GM12892 (cell line): Measurements from ENCODE around the gene PODN.

Experiments
- DNase-seq: peaks from one replicate; pipeline ENCODE4 v3.0.0; 2011; ENCODE audit not compliant: insufficient read length
- FAIRE-seq: peaks from 2 replicates; lab custom pipeline; 2011; peaks lifted over from hg19 to GRCh38; lab: Jason Lieb, UNC
- POLR2A ChIP-seq: IDR thresholded peaks from 2 replicates; pipeline ENCODE4 v1.6.1; 2011; ENCODE audit warnings: low read depth, low read length, control low read depth
- POLR2AphosphoS5 ChIP-seq: IDR thresholded peaks from 2 replicates; pipeline ENCODE4 v1.6.1; 2011; ENCODE audit warnings: low read depth, low read length, control low read depth
- TAF1 ChIP-seq: IDR thresholded peaks from 2 replicates; pipeline ENCODE4 v1.6.1; 2011; ENCODE audit warnings: low read depth, mild to moderate bottlenecking, control low read depth, low read length, borderline replicate concordance

The PODN gene

DNA sequence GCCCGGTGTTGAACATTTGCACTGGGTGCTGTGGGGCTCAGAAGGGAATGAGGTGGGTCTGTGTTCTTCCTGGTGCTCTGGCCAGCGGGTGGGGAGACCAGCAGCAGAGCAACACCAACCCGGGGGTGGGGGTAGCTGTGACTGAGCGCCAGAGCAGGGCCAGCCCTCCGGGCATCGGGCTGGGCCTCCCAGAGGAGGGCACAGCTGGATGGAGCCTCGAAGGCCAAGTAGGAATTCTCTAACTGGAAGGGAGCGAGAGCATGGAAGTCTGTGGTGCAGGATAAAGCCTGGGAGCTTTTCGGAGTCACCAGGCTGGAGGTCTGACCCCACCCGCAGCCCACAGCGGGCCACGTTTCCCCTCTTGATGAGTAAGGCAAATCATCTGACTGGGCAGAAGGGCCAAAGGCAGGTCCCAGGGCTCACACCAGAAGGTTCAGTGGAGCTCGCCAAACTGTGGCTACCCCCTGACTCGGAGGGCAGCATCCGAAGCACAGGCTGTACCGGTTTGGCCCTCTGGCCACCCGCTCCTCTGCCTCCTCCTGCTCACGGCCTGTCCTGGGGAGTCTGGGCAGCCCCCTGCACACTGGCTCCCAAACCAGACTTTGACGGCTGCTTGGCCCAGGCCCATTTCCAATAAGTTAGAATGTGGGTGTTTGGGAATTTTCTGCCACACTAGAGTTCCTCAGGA, 61.6 kb downstream of the PODN start:
- no peak for TF ChIP-seq TAF1
- TF ChIP-seq POLR2A, result no peak
- TF ChIP-seq POLR2AphosphoS5, result no peak
- FAIRE-seq, result no peak
- DNase-seq, result no peak

DNA sequence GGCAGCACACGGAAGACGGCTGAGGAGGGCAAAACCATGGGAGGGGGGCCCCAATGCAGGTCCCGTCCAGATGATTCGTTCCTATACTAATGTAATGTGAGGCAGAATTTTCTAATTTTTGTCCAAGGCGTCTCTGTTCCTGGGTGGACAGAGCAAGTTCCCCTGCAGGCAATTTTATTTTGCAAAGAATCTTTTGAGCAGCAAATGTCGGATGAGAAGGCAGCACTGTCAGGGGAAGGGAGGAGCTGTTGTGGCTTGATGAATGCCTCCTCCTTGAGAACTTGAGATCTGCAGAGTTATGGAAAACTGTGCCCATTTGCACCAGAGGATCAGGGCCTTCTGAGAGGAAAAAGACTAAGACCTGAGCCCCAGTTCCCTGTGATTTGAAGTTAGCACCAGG, 63.1 kb downstream of the PODN start:
- TF ChIP-seq TAF1 (no peak), POLR2AphosphoS5 (no peak), POLR2A (no peak)
- DNase-seq (no peak), FAIRE-seq (no peak)

DNA sequence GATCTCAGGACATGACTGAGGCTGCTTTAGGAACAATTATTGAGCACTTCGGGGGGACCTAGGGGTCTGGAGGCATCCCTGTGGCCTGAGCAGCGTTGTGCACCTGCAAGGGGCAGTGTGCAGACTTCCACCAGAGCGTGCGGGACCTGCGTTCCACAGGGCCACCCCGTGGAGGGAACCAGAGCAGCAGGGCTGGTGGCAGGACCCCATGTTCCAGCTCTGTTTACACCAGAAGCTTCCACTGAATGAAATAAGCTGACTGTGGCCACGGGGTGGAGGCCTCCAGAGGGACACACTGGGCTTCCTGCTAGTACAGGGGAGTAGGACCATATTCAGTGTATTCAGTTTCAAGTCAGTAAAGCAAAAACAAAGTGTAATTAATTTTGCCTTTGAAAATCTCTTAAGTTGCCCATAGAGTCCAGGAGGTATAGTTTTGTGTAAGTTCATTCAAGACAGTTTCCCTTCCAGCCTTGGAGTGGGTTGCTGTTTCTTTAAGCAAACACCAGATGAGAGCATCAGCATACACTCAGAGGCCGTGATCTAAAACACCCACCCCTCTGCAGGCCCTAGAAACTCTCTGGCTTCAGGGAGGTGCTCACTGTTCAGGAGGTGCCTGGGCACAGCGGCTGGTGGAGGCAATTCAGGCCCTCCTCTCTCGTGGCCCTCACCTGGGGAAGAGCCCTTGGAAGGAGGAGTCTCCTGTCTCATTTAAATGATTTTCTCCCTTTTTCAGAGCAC, 63.8 kb downstream of the PODN start:
- FAIRE-seq, result no peak
- TF ChIP-seq TAF1, result no peak
- no peak for TF ChIP-seq POLR2AphosphoS5
- TF ChIP-seq POLR2A, result no peak
- no peak for DNase-seq

DNA sequence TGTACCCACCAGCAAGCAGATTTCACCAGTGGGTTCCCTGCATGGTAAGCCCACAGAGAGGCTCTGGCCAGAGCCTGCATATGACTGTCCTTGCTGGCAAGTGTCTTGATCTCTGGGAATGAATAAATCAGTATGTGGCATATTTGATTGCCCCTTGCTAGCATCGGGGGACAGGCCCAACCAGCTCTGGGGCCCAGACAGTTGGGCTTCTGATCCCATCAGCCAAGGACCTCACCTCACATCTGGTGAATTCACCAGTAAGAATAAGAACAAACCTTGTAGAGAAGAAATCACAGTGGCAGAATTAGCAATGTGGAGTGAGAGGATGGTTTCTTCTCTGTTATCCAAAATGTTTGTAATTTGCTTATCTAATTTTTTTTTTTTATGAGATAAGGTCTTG, 64.5 kb downstream of the PODN start:
- FAIRE-seq (no peak), DNase-seq (no peak)
- no peak for TF ChIP-seq TAF1
- TF ChIP-seq POLR2AphosphoS5, result no peak
- no peak for TF ChIP-seq POLR2A

DNA sequence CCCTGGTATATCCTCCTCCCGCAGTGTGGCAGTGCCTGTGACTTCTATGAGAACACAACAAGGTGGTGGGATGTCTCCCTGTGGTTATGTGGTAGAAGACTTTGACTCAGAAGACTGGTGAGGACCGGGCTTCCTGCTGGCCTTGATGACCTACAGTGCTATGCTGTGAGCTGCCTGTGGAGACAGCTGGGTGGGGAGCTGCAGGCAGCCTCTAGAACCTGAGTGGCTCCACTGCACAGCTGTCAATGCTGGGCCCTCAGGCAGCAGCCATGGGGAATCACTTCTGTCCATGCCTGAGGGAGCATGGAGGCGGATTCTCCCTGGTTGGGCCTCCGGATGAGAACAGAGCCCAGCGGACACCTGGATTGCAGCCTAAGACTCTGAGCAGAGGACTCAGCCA, 65.5 kb downstream of the PODN start:
- DNase-seq, result no peak
- no peak for FAIRE-seq
- TF ChIP-seq POLR2A, result no peak
- no peak for TF ChIP-seq POLR2AphosphoS5
- no peak for TF ChIP-seq TAF1

DNA sequence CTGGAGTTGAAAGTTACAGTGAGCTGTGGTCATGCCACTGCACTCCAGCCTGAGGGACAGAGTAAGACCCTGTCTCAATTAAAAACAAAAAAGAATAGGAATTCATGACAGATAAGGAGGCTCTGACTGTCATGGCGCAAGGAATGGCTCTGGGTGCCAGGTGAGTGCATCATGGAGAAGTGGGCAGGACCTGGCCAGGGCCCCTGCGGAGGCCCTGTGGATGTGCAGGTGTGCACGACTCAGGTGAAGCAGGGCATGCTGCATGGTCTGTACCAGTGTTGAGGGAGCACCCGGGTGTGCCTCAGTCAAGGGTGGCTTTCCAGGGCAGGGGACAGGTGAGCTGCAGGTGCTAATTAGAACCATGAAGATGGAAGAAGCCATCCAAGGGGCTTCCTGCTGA, 66.4 kb downstream of the PODN start:
- TF ChIP-seq POLR2AphosphoS5, result no peak
- no peak for TF ChIP-seq POLR2A
- TF ChIP-seq TAF1, result no peak
- DNase-seq (no peak), FAIRE-seq (no peak)

DNA sequence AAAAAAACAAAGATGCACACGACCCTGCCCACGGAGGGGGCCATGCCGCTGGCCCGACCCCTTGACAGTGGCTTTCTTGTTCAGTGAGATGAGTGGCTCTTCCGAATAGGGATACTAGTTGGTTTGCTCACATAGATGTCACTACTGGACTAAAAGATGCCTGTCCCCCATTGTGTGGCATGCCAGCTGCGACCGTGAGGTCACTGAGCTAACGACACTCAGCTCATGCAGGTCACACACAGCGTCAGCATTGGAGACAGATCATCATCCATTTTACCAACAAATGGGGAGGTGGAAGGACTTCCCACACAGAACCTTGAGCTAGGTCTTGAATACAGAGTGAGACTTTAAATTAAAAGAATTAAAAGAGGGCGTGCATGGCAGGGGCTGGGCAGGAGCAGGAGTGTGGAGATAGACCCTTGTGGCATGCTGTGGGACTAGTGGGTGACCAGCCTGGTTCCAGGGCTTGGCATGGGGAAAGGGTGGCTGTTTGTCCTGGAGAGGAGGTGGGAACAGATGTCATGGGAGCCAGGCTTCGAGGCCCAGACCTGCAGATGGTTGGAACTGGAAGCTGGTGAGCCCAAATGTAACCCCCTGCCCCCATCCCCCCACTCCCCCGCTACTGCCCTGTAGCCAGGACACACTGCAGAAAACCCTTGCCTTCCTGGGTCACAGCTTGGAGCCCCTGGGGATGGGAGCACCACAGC, 68.0 kb downstream of the PODN start:
- DNase-seq, result no peak
- TF ChIP-seq POLR2A (no peak), POLR2AphosphoS5 (no peak), TAF1 (no peak)
- no peak for FAIRE-seq

DNA sequence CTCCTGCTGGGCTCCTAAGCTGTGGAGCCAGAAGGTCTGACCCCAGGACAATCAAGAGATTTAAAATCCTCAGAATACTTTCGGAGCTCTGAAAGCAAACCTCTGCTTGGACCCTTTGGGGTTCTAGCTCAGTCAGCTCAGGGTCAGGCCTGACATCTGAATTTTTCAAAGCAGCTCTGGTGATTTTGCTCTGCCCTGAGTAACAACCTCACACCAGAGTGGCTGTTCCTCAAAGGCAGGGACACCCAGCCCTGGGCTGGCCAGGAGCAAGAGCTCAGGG, 68.5 kb downstream of the PODN start:
- DNase-seq (no peak), FAIRE-seq (no peak)
- TF ChIP-seq POLR2AphosphoS5 (no peak), TAF1 (no peak), POLR2A (no peak)

DNA sequence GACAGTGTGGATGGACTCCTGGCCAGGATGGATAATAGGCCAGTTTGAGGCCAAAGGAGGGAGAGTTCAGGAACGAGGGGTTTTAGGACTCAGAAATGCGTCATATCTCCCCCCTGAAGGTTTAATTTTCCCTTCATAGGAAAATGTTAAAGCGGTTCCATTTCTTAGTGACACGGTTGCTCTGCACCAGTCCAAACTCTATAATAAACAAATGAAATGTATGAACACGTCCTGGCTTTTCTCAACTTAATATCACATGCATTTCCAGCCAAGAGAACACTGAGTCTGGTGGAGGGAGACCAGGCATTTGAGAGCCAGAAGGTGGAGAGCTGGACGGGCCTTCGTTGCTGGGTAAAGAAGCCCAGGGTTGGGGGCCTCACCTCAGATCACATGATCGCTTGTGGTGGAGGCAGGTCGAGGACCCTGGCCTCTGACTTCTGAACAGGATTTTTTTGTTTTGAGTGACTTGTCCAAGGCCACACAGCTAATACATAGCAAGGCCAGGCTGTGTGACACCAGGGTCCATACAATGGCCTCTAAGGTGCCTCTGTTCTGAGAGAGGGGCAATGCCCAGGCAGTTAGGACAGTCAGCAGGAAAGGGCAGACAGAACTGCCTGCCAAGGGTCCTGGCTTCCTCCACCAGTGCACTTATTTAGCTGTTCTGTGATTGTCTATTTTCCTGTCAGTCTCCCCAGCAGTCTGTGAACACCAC, 69.0 kb downstream of the PODN start:
- TF ChIP-seq POLR2AphosphoS5, result no peak
- no peak for TF ChIP-seq TAF1
- TF ChIP-seq POLR2A, result no peak
- FAIRE-seq, result no peak

DNA sequence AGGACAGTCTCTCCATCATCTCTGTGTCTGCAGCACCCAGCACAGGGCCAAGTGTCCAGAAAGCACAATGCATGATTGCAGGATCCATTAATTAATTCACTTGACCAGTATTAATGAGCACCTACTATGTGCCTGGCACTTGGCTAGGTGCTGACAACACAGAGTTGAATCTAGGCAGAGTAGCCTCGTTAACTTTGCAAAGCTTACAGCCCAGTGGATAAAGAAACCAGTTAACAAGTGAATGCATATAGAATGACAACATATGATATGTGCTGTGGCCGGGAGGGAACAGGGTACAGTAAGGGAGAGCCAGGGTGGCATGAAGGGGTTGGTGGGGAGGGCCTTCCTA, 69.6 kb downstream of the PODN start:
- no peak for FAIRE-seq
- TF ChIP-seq POLR2A, result no peak
- no peak for TF ChIP-seq TAF1
- TF ChIP-seq POLR2AphosphoS5, result no peak
- DNase-seq, result no peak

More for the DNA sequence above, 69.0 kb downstream of the PODN start:
- DNase-seq, result no peak

DNA sequence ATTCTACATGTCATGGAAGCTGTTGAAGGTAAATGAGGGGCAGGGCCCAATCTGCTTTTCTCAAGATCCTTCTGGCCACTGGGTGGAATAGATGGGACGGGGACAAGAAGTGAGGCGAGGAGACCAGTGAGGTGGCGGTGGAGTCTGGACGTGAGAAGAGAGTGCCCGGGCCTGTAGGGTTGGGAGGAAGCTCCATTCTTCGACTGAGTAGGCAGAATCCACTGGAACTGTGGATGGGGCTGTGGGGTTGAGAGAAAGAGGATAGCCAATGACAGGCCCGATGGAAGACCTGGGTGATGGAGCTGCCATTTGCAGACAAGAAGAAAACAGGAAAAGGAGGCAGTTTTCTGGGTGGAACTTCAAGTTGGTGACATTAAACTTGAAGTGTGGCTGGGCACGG, 70.2 kb downstream of the PODN start:
- FAIRE-seq (no peak), DNase-seq (no peak)
- TF ChIP-seq POLR2A (no peak), TAF1 (no peak), POLR2AphosphoS5 (no peak)
